Pons (tissue), 1 donor: Measurements from ENCODE around the gene BUB1.
"Not testable (repeated sequence)": the region's sequence is repeated elsewhere in the genome, so short reads cannot be mapped to it uniquely, and the experiment has no call there.

ENCODE experiments used
- DNase-seq: peaks from one replicate; pipeline ENCODE4 v3.0.0-alpha.2; 2016; ENCODE audit warnings: low spot score

The BUB1 gene

DNA sequence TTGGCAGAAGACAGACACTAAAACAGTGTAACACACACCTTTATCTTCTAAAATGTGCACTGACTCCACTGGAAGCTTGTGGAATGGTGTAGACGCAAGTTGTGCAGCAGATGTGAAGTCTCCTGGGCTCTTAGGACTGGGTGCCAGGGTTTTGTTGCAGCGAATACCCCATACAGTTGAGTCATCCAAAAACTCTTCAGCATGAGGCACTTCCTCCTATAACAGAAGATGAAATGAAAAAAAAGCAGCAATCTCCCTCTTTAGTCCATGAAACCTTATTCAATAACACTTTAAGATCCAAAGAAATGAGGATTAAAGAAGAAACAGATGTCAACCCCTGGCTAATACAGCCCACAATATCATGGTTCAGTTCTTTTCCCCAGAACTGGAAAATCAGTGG is 22.2 kb downstream of the BUB1 start:
- no peak for DNase-seq

DNA sequence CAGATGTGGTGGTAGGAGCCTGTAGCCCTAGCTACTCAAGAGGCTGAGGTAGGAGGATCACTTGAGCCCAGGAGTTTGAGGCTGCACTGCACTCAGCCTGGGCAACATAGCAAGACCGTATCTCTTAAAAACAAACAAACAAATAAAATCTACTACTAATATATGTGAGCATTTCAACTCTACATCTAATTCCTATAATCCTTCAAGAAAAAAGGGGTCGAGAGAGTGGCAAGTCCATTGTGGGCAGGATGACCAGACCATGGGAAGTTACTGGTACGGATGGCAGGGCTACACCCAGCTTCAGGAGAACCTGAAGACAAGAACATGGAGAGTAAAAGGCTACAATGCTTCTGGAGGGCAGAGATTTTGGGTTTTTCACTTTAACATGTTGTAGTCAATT is 24.0 kb downstream of the BUB1 start:
- DNase-seq, result no peak

DNA sequence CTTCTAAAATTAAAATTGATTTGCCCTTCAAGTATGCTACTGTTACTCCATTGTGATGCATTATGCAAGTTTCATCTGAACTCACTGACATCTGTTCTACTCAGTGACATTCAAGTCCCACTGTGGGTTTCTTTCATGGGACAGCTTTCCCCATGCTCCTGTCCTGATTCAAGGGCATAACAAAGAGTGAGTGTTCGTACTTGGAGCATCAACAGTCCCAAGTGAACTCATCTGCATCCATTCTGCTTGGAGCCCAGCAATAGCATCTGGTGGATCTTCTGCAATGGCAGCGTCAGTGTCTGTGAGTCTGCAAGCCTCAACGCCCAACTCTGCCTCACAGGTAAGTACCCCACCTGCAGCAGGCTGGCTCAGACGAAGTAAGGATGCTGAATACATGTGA is 27.5 kb downstream of the BUB1 start:
- peak; percentile 87 for DNase-seq

DNA sequence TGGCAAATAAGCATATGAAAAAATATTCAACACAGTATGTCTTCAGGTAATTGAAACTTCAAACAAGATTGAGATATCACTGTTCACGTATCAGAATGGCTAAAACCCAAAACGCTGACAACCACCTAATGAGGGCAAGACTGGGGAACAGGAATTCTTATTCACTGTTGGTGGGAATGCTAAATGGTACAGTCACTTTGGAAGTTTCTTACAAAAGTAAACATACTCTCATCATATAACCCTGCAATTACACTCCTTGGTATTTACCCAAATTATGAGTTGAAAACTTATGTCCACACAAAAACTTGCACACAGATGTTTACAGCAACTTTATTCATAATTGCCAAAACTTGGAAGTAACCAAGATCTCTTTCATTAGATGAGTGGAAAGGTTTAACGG is 30.1 kb downstream of the BUB1 start:
- no peak for DNase-seq

DNA sequence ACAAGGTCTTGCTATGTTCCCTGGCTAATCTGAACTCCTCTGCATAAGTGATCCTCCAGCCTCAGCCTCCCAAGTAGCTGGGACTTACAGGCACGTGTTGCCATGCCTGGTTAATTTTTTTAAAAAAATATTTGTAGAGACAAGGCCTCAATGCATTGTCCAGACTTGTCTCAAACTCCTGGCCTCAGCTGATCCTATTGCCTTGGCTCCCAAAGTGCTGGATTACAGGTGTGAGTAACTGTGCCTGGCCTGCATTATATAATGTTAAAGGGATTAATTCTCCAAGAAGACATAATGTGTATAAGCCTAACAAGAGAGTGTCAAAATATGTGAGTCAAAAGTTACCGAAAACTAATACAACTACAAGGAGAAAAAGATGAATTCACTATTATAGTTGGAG is 32.2 kb downstream of the BUB1 start:
- no peak for DNase-seq

DNA sequence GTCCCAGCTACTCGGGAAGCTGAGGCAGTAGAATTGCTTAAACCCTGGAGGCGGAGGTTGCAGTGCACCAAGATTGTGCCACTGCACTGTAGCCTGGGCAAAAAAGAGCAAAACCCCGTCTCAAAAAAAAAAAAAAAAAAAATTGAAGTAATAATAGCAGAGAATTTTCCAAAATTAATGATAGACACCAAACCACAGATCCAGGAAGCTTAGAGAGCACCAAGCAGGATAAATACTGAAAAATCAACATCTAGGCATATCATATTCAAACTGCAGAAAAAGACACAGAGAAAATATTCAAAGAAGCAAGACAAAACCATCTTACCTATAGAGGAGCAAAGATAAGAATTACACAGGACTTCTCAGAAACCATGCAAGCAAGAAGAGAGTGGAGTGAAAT is 33.5 kb downstream of the BUB1 start:
- no peak for DNase-seq

DNA sequence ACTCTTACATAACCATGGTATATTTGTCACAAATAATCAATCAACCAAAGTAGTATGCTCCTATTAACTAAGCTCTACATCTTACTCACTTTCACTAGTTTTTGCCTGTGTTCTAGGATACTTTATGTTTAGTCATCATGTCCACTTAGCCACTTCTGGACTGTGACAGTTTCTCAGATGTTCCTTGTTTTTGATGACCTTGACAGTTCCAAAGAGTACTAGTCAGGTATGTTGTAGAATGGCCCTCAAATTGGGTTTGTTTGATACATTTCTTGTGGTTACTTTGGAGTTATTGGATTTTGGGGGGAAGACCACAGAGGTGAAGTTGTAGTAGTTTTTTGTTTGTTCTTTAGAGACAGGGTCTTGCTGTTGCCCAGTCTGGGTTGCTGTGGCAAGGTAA is 35.5 kb downstream of the BUB1 start:
- no peak for DNase-seq

DNA sequence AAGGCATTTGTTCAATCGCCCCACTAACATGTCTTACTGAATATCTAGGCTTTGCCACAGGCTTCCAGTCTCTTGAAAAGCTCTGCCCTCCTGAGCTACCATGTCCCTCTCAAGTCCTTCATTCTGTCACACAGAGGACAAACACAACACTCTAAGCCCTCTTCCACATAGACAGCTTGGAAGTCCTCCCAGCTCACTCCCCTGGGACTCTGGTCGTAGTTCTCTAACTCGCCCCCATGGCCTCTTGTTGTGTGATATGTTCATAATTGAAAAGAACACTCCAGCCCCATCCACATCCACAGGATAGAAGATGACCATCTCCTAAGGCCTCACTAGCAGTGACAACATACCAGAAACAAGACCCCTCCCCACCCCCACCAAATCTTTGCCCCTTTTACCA is 37.9 kb downstream of the BUB1 start:
- DNase-seq, result no peak

DNA sequence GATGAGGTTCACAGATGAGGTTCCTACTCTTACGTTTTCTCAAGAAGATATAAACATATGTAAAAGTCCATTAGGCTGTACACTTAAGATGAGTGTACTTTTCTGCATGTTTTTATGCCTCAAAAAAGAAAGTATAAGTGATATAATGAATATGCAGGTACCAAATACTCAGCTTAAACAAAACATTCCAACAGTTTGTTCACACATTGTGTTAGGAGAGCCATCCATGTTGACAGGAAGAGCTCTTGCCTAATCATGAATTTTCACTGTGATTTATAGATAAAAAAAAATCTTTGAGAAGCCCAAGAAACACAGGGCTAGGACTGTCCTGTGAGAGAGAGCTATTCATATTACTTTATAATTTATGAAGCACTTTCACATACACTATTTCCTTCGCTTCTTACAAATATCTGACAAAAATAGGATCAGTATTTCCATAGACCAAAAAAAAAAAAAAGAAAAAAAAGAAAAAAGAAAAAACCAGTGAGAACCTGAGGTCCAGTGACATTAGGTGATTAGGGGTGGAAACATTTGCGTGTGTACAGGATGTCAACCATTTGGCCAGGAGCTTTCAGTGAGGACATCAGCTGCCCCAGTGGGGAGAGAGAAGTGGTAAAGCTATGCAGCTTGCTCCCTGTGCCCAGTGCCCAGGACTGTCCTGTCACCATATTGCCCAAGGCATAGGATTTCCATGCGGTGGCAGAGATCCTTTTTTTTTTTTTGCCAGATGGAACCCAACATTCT is 38.7 kb downstream of the BUB1 start:
- no peak for DNase-seq

DNA sequence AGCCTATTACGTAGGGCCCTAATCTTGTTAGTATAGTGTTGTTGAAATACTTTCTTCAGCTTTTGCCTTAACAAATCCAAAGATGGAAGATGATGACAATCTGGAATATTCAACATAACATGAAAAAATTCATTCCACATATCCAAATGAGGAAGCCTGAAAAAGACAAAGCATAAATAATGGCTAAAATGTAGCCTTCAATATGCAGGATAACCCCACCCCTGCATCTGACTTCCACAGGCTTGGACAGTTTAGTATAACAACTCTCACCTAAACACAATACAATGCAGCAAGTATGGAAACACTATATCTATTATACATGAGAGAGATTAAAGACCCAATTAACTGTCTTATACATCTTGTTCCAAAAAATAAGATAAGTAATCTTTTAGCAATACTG is 39.9 kb downstream of the BUB1 start:
- no peak for DNase-seq

DNA sequence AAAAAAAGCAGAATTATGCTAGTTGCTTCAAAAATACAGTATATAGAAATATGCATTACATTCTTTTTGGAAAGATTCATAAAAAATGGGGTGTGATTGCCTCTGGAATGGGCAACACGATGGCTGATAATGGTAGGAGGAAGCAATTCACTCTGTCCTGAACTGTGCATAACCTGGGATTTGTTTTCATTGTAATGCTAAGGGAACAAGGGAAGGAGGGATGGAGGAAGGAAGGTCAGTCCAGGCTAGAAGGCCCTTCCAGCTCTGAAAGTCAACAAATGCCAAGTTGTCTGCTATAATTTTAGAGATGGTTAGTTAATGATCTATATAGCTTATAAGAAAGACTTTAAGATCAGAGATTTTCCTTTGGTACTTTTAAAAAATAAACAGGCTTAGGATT is 40.8 kb downstream of the BUB1 start:
- DNase-seq, result no peak

DNA sequence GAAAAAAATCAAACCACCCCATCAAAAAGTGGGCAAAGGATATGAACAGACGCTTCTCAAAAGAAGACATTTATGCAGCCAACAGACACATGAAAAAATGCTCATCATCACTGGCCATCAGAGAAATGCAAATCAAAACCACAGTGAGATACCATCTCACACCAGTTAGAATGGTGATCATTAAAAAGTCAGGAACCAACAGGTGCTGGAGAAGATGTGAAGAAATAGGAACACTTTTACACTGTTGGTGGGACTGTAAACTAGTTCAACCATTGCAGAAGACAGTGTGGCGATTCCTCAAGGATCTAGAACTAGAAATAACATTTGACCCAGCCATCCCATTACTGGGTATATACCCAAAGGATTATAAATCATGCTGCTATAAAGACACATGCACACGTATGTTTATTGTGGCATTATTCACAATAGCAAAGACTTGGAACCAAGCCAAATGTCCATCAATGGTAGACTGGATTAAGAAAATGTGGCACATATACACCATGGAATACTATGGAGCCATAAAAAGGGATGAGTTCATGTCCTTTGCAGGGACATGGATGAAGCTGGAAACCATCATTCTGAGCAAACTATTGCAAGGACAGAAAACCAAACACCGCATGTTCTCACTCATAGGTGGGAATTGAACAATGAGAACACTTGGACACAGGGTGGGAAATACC is 41.8 kb downstream of the BUB1 start:
- not testable (repeated sequence) for DNase-seq

DNA sequence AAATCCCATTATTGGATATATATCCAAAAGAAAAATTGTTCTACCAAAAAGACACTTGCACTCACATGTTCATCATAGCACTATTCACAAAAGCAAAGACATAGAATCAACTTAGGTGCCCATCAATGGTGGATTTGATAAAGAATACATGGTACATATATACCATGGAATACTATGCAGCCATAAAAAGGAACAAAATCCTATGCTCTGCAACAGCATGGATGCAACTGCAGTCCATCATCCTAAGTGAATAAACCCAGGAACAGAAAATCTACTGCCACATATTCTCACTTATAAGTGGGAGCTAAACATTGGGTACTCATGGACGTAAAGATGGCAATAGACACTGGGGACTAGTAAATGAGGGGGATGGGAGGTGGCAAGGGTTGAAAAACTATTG is 50.5 kb downstream of the BUB1 start:
- DNase-seq, result not testable (repeated sequence)

DNA sequence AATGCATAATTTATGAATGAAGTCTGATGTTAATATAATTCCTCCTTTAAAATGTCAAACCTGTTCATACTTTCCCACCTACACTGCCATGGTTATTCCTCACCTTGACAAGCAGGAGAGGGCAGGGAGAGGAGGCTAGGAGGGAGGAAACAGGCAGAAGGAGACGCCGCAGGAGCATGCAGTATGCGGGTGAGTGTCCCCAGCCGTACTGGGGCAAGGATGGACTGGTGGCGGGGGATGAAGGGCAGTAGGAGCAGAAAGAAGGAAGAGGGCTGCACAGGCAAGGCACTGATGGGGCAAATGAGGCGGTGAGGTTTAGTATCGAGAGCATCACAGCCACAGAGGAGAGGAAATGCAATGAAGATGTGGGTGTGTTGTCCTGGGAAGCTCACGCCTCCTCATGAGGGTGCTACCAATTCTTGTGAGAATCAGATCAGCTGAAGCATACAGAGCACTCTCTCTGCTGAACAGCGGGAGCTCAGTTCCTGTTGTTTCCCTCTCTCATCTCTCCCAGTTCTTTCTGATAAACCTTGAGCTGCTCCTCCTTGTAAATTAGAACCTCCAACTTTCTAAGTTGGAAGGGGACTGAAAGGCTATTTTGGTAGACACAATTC is 58.4 kb downstream of the BUB1 start:
- not testable (repeated sequence) for DNase-seq

DNA sequence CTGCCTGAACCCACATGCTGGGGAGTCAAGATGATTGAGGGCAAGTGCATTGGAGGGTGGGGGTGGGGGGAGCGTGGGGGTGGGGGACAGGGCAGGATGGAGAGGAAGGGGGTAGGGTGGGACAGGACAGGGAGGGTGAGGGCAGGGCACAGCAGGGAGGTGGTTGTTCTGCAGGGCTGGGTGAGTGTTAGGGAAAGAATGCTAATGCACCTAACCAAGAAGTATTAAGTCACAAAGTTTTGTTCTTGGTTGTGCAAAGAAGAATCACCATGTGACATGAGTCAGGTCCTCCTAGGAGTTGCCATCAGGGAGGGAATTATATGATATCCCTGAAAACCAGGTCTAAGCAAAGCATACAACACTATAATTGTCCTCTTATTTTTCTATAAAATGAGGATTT is 63.9 kb downstream of the BUB1 start:
- DNase-seq, result not testable (repeated sequence)

DNA sequence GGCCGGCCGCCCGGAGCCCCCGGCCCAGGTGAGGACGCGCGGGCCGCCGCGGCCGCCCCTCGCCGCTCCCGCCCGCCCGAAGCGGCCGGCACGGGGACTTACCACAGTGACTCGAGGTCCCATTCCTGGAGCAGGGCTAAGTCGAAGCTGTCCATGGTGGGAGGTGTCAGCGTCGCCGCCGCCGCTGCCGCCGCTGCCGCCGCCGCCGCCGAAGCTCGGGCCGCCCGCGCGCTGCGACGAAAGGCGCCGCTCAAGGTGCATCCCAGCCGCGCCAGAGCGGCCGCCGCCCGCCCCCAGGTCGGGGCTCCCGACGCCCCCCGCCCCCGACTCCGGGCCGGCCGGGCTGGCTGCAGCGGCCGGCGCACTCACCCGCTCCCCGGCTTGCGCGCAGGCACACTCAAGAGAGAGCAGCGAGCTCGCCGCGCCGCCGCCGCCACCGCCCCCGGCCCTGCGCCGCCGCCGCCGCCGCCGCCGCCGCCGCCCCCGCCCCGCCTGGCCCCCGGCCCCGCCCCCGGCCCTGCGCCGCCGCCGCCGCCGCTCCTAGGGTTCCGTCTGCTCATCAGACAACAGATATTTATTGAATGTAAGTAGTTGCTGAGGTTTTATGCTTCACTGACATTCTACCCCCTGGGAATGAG is 67.1 kb downstream of the BUB1 start:
- DNase-seq, result not testable (repeated sequence)

DNA sequence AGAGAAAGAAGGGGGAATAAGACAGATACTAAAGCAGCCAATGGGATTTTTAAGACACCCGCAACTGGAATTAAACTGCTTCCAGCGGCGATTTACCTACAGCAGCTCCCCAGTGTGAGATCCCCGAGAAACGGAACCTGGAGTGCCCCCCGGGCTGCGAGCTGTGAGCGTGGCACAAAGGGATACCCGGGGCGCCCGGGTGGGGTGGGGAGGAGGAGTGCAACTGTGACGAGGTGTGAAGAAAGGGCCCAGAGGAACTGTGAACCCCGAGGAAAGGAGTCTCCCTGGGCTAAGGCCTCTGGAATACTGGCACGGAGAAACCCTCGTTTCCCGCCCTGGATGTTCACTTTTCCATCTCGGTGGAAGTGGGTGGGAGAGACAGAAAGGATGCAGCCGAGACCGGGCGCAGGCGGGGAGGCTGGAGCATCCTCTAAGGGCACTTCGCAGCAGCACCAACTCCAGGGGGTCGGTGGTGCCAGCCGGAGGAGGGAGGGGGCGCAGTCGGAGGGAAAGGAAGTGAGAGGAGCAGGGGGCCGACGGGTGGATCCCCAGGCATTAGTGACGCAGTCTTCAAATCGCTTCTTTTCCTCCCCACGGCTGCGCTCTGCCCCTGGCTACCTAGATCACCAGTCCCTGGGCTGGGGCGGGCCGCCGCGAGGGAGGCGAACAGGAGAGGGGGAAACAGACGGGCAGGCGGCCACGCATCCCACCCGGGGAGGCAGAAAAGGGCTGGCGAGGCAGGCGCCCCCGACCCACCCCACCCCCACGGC is 67.8 kb downstream of the BUB1 start:
- DNase-seq, result not testable (repeated sequence)

DNA sequence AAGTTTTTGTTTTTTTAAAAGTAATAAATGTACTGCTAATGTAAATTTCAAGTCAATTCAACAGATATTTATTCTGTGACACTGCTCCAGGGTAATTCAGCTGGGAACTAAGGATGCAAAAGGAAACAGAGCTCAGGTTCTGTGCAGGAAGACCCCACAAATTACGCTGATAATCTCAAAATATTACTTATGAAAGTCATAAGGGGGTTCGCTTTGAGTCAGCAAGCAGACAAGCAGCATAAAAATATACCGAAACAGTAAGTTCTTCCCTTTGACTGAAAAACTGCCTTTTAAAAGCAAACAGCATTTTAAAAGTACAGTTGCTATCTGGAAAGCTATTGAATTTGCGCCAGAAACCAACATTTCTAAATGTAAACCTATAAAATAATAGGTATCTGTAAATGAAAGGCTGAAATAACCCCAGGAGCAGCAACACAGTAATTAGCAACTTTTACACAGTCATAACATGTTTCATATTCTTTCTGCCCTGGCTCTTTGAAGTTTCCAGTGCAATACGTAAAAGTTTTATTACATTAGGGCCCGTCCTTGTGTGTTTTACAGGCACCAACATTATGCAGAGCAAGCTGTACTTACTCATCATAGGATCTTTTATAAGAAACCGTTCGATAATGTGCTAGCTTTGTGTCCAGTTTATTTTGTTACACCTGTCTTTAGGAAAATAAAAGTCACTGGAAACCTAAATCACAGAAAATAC is 68.9 kb downstream of the BUB1 start:
- DNase-seq, result not testable (repeated sequence)

DNA sequence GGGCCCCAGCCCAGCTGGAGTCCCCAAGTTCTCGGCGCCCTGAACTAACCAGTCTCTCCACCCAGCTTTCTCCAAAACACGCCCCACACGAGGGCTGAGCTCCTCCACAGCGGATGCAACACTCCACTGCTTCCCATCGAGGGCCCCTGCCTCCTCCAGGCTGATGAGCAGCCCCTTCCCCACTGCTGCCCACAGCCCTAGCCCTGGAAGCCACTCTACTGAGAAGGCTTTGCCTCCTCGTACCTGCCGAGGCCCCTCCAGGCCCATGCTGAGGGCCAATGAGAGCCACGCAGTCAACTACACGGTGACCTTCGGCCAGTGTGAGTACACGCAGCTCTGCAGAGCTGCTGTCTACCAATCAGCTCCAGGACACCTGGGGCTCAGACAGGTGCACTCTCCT is 72.8 kb downstream of the BUB1 start:
- not testable (repeated sequence) for DNase-seq

DNA sequence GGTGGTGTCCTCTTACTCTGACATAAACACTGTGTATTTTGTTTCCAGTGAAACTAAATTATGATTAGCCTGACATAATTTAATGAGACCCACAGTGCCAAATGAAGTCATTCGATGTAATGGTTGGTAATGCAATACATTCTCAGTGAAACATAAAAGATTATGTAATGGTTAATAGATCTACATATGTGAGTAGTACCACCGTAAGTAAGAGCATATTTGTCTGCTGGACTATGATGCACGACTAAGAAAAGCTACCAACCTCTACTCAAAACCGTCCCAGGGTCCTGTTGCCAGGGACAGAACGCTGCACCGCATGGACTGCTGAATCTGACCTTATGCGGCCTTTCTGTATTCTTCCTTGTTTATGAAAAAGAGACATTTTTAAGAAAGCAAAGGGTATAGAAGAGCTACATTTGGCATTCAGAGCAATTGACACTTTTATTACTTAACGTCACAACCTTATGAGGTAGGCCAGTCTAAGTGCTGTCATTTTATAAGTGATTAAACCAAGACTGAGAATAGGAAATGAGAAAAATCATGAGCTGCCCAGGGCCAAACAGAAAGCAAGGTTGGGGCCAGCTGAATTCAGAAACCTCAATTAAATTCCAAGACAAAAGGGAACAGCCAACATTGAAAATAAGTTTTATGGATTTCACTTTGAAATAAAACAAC is 73.8 kb downstream of the BUB1 start:
- not testable (repeated sequence) for DNase-seq

DNA sequence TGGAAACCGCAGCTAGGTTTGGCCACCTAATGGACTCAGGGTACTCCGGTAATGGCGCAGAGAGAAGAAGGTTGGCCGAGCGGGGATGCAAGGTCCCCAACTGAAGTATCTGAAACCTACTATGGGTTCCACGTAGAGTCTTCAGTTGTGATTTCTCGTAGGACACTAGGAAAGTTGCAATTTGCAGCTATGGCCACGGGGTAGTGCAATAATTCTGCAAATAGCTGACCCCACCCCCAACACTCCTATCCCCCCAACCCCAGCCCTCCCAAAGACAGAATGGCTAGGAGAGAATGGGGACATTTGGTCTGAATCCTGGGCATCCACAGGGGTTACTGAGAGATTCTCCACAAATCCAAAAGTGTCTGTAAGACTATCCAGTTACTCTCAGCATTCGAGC is 75.7 kb downstream of the BUB1 start:
- not testable (repeated sequence) for DNase-seq
